Anterior cingulate cortex (tissue), 58 donors: Measurements from ENCODE around the gene NPIPB9.
"Not testable (repeated sequence)": the region's sequence is repeated elsewhere in the genome, so short reads cannot be mapped to it uniquely, and the experiment has no call there.

Source experiments
- DNase-seq, 58 donors: peaks; one replicate each; lab custom pipeline; 2025; lab: John Stamatoyannopoulos, UW

Gene NPIPB9

GRCh38 chr16:28751487-28751886 is at the start of gene NPIPB9:
TSS of gene NPIPB9 (plus strand) at chr16:28751787.
- not testable (repeated sequence) for DNase-seq

GRCh38 chr16:28704246-28704645 is 47.3 kb upstream of the NPIPB9 start:
- DNase-seq, result not testable (repeated sequence)

- not testable (repeated sequence) for DNase-seq
These were observed 40.1 kb upstream of the NPIPB9 start, which contains the start of gene EIF3C for GRCh38 chr16:28711220-28712083. TSS of gene EIF3C (plus strand) at chr16:28711464. CDS start at chr16:28711687, 223 bp downstream.

DNA sequence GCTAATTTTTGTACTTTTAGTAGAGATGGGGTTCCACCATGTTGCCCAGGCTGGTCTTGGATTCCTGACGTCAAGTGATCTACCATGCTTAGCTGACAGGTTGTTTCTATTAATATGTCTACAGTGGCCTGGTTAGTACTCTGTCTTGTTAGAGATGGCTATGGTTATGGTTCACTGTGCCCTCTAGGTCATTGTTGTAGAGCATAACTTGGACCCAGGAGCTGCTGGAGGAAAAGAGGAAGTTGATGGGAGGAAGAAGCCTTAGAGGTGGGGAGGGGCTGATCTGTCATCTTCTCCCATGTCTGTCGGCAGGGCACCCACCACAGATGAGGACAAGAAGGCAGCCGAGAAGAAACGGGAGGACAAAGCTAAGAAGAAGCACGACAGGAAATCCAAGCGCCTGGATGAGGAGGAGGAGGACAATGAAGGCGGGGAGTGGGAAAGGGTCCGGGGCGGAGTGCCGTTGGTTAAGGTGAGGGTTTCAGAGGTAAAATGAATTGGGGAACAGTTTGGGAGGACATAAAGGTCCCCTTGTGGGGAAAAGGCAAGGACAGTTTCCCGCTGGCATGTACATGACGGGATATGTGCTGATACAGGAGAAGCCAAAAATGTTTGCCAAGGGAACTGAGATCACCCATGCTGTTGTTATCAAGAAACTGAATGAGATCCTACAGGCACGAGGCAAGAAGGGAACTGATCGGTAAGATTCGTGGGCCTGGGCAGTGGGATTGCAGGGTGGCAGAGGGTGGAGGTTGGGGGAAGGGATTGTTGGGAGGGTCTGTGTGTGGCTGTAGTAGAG is 28.5 kb upstream of the NPIPB9 start:
- DNase-seq, result not testable (repeated sequence)

DNA sequence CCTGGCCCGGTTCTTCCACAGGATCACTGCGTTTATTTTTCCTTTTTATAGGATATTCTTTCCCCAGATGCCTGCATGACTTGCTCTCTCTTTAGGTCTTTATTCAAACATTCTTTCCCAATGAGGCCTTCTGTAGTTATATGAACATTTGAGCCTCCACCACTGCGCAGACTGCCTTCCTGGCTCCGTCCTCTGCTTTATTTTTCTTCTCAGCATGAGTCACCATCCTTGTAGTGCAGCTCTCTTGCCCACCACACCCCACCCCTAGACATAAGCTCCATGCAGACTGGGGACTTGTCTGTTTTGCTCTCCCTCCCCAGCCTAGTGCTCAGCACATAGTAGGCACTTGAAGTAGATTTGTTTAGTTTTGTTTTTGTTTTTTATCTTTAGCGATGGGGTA is 20.3 kb upstream of the NPIPB9 start:
- DNase-seq, result not testable (repeated sequence)

- not testable (repeated sequence) for DNase-seq
These were observed 19.0 kb upstream of the NPIPB9 start for GRCh38 chr16:28732455-28733124.

DNA sequence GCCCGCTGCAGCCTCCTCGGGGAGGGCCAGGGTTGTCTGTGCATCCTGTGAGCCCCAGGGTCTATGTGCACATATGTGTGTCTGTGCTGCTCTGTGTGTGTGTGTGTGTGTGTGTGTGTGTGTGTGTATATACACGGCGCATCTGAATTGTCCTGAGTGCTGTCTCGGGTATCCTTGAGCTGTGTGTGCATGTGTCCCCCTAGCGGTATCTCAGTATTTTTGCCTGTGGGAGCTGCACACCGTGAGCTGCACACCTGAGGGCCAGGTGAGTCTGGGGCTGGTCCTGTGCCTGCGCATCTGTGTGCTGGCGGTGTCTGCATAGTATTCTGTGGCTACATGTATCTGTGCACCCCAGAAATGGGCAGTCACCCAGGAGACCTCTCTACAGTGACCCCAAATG is 11.8 kb upstream of the NPIPB9 start:
- not testable (repeated sequence) for DNase-seq

DNA sequence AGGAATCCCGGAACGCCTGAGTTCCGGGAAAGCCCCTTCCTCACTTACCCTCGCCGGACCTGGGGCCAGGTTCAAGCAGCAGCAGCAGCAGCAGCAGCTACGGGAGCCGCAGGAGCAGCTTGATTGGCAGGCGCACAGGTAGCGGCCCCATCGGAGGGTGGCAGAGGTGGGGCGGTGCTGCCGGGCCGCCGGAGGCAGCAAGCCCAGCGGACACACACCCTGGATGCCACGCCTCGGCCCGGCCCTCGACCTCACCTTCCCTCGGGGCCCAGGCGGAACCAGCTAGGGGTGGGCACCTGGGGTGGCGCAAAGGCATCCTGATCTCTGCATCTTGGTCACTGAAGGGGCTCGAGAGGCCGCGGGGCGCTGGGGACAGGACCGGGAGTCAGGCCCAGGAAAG is 11.0 kb upstream of the NPIPB9 start:
- not testable (repeated sequence) for DNase-seq

GRCh38 chr16:28741295-28741694 is 10.3 kb upstream of the NPIPB9 start:
- not testable (repeated sequence) for DNase-seq

GRCh38 chr16:28746618-28747350 is 4.8 kb upstream of the NPIPB9 start:
- DNase-seq, result not testable (repeated sequence)

- not testable (repeated sequence) for DNase-seq
These were observed 1.6 kb upstream of the NPIPB9 start for GRCh38 chr16:28749997-28750465.

- not testable (repeated sequence) for DNase-seq
These were observed 1.0 kb upstream of the NPIPB9 start for GRCh38 chr16:28750469-28751067.

DNA sequence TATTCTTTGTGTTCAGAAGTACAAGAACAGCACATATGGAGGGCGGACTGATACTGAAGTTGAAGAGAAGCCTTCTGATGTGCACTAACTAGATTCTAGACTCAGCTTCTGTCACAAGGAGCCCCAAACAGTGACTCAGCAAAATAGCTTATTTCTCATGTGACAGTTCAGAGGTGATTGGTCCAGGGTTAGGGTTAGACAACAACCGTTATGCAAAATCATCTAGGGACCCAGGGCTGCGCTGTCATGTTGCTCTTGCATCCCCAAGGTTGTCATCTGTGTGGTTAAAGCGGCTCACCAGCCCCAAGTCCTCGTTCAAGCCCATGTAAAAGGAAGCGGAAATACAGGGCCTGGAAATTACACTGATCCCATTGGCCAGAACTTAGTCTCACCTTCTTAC is 30.1 kb downstream of the NPIPB9 start:
- not testable (repeated sequence) for DNase-seq

DNA sequence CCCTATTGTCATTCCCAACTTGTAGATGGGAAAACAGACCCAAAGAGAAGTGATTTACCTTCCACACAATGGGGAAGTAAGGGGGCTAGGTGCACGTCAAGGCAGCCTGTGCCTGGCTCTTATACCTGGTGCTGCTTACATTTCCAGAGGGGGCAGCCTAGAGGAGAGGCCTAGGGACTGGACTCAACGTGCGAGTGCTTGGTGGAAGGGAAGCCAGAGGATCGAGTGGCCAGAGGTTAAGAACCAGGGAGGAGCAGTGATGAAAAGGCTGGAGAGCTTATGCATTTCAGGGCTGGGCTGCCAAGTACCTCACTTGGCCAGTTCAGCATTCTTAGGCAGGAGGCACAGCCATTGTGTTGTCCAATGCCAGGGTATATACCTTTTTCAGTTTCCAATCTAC is 30.8 kb downstream of the NPIPB9 start:
- not testable (repeated sequence) for DNase-seq

- peak in 34 of 58 donors; percentile 1 to 72 (median 18) for DNase-seq
These were observed 50.8 kb downstream of the NPIPB9 start for GRCh38 chr16:28802235-28803019.

DNA sequence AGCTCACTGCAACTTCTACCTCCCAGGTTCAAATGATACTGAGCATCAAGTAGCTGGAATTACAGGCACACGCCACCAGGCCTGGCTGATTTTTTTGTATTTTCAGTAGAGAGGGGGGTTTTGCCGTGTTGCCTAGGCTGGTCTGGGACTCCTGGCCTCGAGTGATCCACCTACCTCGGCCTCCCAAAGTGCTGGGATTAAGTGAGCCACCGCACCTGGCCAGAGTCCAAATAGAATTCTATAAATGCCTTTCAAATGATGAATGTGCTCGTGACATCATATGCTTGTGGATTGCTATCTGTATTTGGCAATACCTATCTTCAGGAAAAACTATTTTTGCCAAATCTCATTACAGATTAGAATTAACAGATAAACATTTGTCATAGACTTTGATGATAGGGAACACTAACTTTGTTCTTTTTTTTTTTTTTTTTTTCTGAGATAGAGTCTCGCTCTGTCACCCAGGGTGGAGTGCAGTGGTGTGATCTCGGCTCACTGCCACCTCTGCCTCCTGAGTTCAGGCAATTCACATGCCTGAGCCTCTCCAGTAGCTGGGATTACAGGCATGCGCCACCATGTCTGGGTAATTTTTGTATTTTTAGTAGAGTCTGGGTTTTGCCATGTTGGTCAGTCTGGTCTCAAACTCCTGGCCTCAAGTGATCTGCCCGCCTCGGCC is 56.0 kb downstream of the NPIPB9 start:
- not testable (repeated sequence) for DNase-seq

DNA sequence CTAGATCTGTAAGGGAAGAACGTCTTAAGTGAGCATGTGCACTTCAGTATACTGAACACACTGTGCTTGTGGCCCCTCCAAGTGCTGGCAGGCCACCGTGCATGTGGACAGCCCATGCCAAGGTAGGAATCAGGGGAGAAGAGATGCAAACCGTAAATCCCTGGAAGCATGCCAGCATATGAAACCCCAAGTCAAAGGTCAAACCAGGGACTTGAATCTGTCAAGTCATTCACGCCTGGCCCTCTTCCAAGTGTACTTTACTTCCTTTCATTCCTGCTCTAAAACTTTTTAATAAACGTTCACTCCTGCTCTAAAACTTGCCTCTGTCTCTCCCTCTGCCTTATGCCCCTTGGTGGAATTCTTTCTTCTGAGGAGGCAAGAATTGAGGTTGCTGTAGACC is 68.4 kb downstream of the NPIPB9 start:
- no peak for DNase-seq

- DNase-seq, result not testable (repeated sequence)
These were observed 69.0 kb downstream of the NPIPB9 start for GRCh38 chr16:28820546-28820945.
